GM20000 (cell line): Measurements from ENCODE around the gene MAN2B1.
"Not testable (repeated sequence)": the region's sequence is repeated elsewhere in the genome, so short reads cannot be mapped to it uniquely, and the experiment has no call there.

Source experiments
- DNase-seq: peaks from one replicate; pipeline ENCODE4 v3.0.0; 2012; ENCODE audit warnings: low spot score
- CTCF ChIP-seq: IDR thresholded peaks from 2 replicates; pipeline ENCODE4 v1.5.1; 2012; ENCODE audit warnings: mild to moderate bottlenecking, control low read depth; ENCODE audit errors: extremely low read depth, missing control alignments

MAN2B1 gene

GRCh38 chr19:12655546-12655945, 11.0 kb downstream of the MAN2B1 start:
- TF ChIP-seq CTCF, result no peak

DNA sequence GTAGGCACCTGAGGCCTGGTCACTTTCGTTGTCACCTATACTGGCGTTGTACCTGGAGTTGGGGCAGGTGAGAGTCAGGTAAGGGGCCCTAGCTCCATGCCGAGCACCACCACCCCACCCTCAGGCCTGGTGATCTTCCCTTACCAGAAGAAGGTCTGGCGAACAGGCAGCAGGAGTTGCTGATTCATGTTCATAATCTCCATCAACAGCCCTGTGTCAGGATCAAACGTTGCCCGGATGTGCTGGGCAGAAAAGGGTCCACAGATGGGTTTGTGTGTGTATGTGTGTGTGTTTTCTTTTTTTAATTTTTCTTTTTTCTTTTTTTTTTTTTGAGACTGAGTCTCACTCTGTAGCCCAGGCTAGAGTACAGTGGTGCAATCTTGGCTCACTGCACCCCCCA, 14.3 kb downstream of the MAN2B1 start:
- TF ChIP-seq CTCF, result no peak
- no peak for DNase-seq

More at GRCh38 chr19:12655546-12655945, 11.0 kb downstream of the MAN2B1 start:
- DNase-seq, result no peak

DNA sequence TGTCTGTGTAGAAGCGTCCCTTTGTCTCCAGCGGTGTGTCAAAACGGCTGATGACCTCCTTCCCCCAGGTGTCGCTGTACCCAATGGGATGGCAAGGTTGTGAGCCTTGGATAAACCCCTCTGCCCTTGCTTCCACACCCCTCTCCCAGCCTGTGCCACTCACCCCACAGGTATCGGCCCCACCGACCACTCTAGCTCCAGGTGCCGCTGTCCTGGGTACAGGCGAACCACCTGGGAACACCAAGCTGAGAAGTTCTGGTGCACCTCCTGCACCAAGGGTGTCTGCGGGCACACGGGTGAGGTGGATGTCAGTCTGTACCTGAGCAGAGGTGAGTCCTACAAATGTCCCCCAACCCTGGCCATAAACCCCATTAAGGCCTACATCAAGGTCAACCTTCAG, 16.6 kb downstream of the MAN2B1 start:
- TF ChIP-seq CTCF, result no peak
- DNase-seq, result no peak

DNA sequence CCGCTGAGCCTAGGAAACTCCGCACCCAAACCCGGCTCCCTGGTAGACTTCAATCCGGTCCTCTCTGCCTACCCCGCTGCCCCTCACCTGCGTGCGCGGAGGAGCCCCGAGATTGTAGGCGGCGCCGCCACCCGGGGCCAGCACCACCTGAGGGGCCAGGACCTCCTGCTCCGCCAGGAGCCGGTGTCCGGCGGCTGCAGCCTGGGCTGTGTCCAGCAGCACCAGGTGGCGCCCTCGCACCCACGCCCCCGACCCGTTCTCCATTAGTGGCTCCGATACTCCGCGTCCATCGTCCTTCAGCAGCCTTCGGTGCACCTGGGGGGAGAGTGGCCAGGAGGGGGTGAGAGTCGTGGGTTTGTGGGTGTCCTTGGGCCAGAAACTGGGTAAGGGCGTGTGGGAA, 18.5 kb downstream of the MAN2B1 start:
- TF ChIP-seq CTCF, result peak; percentile 1
- no peak for DNase-seq

GRCh38 chr19:12647490-12648071, 19.0 kb downstream of the MAN2B1 start:
- peak; percentile 77 for DNase-seq
- TF ChIP-seq CTCF, result no peak

DNA sequence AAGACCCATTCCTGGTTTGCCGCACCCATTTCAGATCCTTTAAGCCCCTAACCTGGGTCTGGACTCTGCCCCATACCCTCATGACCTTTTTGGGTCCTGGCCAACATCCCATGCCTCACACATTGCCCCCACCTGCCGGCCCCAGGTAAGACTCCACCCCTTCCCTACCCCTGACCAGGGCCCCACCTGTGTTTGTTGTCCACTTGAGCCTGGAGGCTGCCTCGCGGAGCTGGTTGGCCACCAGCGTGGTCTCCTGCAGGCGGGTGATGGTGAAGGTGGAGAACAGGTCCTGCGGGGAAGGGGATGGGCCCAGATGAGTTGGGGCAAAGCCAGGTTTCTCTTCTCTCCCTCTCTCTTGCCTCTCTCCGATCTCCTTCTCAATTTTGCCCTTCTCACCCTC, 19.5 kb downstream of the MAN2B1 start:
- no peak for DNase-seq
- TF ChIP-seq CTCF, result no peak

DNA sequence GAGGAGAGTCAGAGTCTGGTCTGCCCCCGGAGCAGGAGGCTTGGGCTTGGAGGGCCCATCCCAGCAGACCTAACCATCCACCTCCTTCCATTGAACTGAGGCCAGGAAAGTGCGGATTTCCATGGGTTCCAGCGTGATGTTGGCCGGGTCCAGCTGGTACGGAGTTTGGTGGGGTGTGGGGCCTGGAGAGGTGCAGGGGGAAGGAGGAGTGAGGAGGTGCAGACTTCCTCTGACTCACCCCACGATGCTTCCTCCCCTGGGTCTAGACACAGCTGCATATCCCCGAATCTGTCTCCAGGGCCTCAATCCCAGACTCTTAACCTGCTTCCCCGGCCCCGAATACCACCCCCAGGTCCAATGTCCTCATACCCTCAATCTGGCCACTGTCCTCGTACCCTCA, 20.0 kb downstream of the MAN2B1 start:
- no peak for DNase-seq
- TF ChIP-seq CTCF, result no peak

GRCh38 chr19:12643716-12644115, 22.8 kb downstream of the MAN2B1 start:
- DNase-seq, result not testable (repeated sequence)
